Mucosa of descending colon (tissue), 3 donors: Measurements from ENCODE around the gene VPREB1. TPM values are rescaled to one million over a fixed set of nuclear protein-coding genes. Genes with fewer than 3 reads are reported as not detected.
"Not testable (repeated sequence)": the region's sequence is repeated elsewhere in the genome, so short reads cannot be mapped to it uniquely, and the experiment has no call there.

Experiments used
- ATAC-seq: fragments of 200-7000 bp; cut with Tn5 transposase; one replicate; pipeline ENCODE4 v1.9.1; 2020; ENCODE audit warnings: mild to moderate bottlenecking, moderate library complexity
- DNase-seq, 3 donors: peaks; one replicate each; pipeline ENCODE4 v3.0.0-alpha.2; 2020
- H3K36me3 ChIP-seq: fragments of 200-600 bp; one replicate; pipeline ENCODE4 v1.8.0; 2021; ENCODE audit warnings: low read depth, mild to moderate bottlenecking
- H3K4me1 ChIP-seq: fragments of 200-600 bp; one replicate; pipeline ENCODE4 v1.8.0; 2021; ENCODE audit warnings: low read depth, mild to moderate bottlenecking
- H3K4me3 ChIP-seq: fragments of 200-600 bp; one replicate; pipeline ENCODE4 v1.8.0; 2021; ENCODE audit warnings: mild to moderate bottlenecking
- H3K9me3 ChIP-seq: fragments of 200-600 bp; one replicate; pipeline ENCODE4 v1.8.0; 2021; ENCODE audit warnings: mild to moderate bottlenecking
- intact Hi-C, 2 donors: fragments of 100-400 bp; cut with DNase I in 1 of 2; cut with micrococcal nuclease in 1 of 2; formaldehyde crosslinking; loops; one replicate each; pipeline versions ENCODE4 v1.11.0 to v1.11.1; 2022; cut with DNase I, micrococcal nuclease
- total RNA-seq, 3 donors: library from RNA; stranded (reverse); fragmentation: NEBNext Ultra II Directional in 2 of 3; extraction: Animal tissue kit (Norgen Biotek cat#: 25700) in 2 of 3; gene quantifications; one replicate each; pipeline versions ENCODE4 v1.2.1 to v1.2.4, GENCODE V29; 2021 to 2023
- donor health status: DM: no; HTN: no; CAD: no; lungs with moderate emphysema.
- donor health status: DM: no; HTN: no; CAD: no.
- donor health status: DM: no; HTN: yes; CAD: no.

VPREB1 gene
- total RNA-seq, 3 donors from 2014 or later = not detected

DNA sequence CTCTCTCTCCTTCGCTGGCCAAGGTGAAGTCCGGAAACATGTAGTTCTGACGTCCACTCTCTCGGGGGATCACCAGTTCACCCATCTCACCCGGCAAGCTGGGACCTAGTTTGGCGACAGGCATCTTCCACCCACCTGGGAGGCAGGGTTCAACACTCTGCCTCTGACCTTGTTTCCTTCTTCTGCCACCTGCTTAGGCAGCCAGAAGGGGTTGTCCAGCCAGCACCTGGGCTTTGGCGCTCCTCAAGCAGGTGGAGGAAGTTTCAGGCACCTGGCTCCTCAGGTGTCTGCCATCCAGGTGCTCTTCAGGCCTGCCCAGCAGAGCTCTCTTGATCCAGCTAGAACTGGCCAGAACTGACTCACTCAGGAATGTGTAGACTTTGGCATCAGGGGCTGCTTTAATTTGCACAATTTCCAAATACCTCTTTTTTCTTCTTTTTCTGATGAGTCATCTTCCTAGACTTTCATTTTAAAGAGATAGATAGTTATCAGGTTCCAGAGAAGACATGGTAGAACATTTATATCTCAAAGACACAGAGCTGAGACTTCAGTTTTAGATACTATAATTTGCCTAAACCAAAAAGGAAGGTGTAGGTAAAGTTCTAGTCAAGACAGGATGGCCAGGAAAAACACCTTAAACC, 25.6 kb downstream of the VPREB1 start:
- DNase-seq, H3K36me3 ChIP-seq, H3K4me1 ChIP-seq, H3K4me3 ChIP-seq, H3K9me3 ChIP-seq, ATAC-seq, intact Hi-C loops: not testable (repeated sequence)

GRCh38 chr22:22277423-22277822, 32.8 kb downstream of the VPREB1 start:
- H3K36me3 ChIP-seq, DNase-seq, H3K4me3 ChIP-seq, H3K9me3 ChIP-seq, ATAC-seq, H3K4me1 ChIP-seq, intact Hi-C loops: not testable (repeated sequence)

- H3K9me3 ChIP-seq, DNase-seq, H3K4me3 ChIP-seq, H3K36me3 ChIP-seq, intact Hi-C loops, H3K4me1 ChIP-seq, ATAC-seq: not testable (repeated sequence)
These were observed 40.6 kb downstream of the VPREB1 start for GRCh38 chr22:22284962-22285756.

- intact Hi-C loops, H3K36me3 ChIP-seq, H3K9me3 ChIP-seq, ATAC-seq, H3K4me1 ChIP-seq, DNase-seq, H3K4me3 ChIP-seq: not testable (repeated sequence)
These were observed 42.0 kb downstream of the VPREB1 start for GRCh38 chr22:22286390-22287105.

DNA sequence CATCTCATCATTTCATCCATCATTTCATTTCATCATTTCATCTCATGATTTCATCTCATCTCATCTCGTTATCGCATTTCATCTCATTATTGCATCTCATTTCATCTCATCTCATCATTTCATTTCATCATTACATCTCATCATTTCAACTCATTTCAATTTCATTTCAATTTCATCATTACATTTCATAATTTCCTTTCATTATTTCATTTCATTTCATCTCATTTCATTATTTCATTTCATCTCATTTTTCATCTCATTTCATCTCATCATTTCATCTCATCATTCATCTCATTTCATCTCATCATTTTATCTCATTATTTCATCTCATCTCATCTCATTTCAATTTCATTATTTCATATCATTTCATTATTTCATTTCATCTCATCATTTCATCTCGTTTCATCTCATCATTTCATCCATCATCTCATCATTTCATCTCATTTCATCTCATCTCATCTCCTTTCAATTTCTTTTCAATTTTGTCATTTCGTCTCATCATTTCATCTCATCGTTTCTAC, 42.6 kb downstream of the VPREB1 start:
- H3K4me1 ChIP-seq, intact Hi-C loops, DNase-seq, H3K4me3 ChIP-seq, H3K9me3 ChIP-seq, H3K36me3 ChIP-seq, ATAC-seq: not testable (repeated sequence)

GRCh38 chr22:22289666-22290065, 45.1 kb downstream of the VPREB1 start:
- DNase-seq, H3K36me3 ChIP-seq, H3K4me1 ChIP-seq, intact Hi-C loops, H3K9me3 ChIP-seq, ATAC-seq, H3K4me3 ChIP-seq: not testable (repeated sequence)

- H3K4me1 ChIP-seq, intact Hi-C loops, ATAC-seq, H3K36me3 ChIP-seq, H3K4me3 ChIP-seq, DNase-seq, H3K9me3 ChIP-seq: not testable (repeated sequence)
These were observed 46.7 kb downstream of the VPREB1 start for GRCh38 chr22:22291129-22291806.

DNA sequence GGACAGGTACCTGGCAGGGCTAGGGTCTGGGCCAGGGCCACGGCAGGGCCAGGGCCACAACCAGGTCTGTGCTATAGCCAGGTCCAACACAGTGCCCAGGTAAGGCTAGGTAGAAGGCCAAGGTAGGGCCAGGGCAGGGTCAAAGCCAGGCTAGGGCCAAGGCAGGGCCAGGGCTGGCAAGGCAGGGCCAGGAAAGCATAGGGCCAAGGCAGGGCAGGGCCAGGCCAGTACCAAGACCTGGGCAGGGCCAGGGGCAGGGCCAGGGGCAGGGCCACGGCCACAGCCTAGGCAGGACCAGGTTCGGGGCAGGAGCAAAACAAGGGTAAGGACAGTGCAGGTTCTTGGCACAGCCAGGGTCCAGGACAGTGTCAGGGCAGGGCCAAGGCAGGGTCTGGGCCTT, 48.1 kb downstream of the VPREB1 start:
- H3K4me3 ChIP-seq, intact Hi-C loops, H3K36me3 ChIP-seq, ATAC-seq, DNase-seq, H3K4me1 ChIP-seq, H3K9me3 ChIP-seq: not testable (repeated sequence)

DNA sequence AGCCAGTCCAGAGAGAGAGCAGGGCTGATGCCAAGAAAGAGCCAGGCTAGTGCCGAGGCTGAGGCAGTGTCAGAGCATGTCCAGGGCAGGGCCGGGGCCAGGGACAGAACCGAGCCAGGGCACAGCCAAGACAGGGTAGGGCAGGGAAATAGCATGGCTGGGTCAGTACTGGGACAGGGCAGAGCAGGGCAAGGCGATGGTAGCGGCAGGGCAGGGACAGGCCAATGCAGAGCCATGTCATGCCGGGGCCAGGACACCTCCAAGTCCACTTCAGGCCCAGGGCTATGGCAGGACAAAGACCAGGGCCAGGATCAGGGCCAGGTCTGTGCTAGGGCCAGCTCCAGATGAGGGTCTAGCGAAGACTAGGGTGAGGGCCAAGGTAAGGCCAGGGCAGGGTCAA, 48.9 kb downstream of the VPREB1 start:
- H3K4me1 ChIP-seq, DNase-seq, intact Hi-C loops, H3K9me3 ChIP-seq, H3K36me3 ChIP-seq, H3K4me3 ChIP-seq, ATAC-seq: not testable (repeated sequence)

- intact Hi-C loops, H3K9me3 ChIP-seq, ATAC-seq, DNase-seq, H3K36me3 ChIP-seq, H3K4me1 ChIP-seq, H3K4me3 ChIP-seq: not testable (repeated sequence)
These were observed 50.1 kb downstream of the VPREB1 start for GRCh38 chr22:22294641-22295040.
